Measurements from ENCODE around the gene NR6A1.

GRCh38 chr9:124694414-124695279 lies 76.5 kb downstream of the NR6A1 start:
- TF ChIP-seq CTCF (IDR thresholded peaks at IDR 0.05) (no peak), POLR2AphosphoS5 (IDR thresholded peaks at IDR 0.05) (no peak), POLR2A (IDR thresholded peaks at IDR 0.05) (no peak), EP300 (IDR thresholded peaks at IDR 0.05; ENCODE audit: low read depth) (no peak)
